NOMO-1 (cell line): ENCODE results near the gene RC3H1.
"Not testable (repeated sequence)": the region's sequence is repeated elsewhere in the genome, so short reads cannot be mapped to it uniquely, and the experiment has no call there.

Experiments used
- DNase-seq, 2 experiments: peaks; one replicate each; lab custom pipeline; 2025; ENCODE audit not compliant: unreplicated experiment in 2 of 2; lab: John Stamatoyannopoulos, UW

Gene RC3H1, protein sequence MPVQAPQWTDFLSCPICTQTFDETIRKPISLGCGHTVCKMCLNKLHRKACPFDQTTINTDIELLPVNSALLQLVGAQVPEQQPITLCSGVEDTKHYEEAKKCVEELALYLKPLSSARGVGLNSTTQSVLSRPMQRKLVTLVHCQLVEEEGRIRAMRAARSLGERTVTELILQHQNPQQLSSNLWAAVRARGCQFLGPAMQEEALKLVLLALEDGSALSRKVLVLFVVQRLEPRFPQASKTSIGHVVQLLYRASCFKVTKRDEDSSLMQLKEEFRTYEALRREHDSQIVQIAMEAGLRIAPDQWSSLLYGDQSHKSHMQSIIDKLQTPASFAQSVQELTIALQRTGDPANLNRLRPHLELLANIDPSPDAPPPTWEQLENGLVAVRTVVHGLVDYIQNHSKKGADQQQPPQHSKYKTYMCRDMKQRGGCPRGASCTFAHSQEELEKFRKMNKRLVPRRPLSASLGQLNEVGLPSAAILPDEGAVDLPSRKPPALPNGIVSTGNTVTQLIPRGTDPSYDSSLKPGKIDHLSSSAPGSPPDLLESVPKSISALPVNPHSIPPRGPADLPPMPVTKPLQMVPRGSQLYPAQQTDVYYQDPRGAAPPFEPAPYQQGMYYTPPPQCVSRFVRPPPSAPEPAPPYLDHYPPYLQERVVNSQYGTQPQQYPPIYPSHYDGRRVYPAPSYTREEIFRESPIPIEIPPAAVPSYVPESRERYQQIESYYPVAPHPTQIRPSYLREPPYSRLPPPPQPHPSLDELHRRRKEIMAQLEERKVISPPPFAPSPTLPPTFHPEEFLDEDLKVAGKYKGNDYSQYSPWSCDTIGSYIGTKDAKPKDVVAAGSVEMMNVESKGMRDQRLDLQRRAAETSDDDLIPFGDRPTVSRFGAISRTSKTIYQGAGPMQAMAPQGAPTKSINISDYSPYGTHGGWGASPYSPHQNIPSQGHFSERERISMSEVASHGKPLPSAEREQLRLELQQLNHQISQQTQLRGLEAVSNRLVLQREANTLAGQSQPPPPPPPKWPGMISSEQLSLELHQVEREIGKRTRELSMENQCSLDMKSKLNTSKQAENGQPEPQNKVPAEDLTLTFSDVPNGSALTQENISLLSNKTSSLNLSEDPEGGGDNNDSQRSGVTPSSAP

DNA sequence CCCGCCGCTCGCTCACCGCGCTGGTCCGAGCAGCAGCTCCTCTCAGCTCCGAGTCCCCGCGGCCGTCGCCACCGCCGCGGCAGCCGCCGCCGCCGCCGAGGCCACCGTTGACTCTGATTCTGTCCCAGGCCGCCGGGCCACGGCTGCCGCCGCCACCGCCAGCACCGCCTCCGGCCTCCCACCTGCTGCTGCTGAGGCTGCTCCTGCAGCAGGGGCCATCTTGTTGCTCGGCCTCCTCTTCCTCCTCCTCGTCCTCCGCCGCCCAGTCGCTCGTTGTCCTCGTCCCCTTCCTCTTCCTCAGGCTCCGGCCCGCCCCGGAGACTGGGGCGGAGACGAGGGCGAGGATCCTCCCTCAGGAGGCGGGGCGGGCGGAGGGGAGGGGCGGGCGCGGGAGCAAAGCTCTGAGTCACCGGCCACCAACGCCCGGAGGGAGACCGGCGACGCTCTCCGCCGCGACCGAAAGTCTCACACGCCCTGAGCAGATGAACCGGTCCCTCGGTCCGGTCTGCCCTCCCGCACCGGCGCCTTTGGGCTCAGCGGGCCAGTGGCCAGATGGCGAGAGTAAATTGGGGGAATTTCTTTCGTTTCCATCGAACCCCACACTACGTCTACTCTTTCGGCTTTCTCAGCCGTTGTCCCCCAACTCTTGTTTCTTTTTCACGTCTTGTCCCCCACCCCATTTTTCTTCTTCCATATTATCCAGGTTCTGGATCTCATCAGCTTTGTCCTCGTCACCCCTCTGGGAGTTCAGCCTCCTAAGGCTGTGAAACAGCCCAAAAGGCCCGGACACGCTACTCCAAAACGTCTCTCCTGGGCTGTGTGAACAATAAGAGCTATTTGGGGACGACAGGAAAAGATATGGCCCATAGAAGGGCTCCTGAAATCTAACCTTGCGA lies at the start of gene RC3H1:
TSS of gene RC3H1 (minus strand) at position 278 of the 896 bp plus-strand sequence. CDS start 29,372 bp downstream, outside the sequence.
- peak; percentile 87 to 88 for DNase-seq

DNA sequence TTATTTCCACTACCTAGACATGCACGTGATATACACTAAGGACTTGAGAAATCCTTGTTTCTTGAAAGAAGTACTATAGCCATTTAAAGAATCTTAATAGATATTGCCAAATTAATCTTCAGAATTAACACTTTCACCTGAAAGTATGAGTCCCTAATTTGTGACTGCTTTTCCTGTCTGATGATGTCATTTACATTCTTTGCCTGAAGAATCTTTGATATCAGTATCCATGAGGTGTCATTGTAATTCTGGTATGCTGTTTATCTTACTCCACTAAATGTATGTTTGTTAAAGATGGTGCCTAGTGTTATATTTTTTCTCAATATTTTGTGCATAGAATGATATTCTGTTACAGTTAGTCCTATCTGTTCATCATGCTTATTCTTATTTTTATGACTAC lies 48.5 kb upstream of the RC3H1 start:
- no peak for DNase-seq

DNA sequence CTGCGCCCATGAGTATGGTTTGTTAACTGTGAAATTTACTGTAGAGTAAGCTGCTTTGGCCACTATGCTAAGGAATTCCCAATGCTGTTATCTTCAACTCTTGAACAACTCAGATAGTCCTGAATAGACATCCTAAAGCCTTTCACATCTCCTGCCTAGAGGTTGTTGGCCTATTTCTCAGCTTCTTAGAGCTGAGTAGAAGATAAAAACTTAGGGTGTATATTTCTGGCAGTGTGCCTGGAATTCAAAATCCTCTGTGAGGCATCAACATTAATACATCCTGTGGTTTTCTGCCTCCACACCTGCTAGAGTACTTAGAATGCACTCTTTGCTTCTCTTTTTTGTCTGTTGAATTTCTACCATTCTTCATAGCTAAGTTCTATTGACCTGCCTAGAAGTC lies 45.8 kb upstream of the RC3H1 start:
- no peak for DNase-seq

DNA sequence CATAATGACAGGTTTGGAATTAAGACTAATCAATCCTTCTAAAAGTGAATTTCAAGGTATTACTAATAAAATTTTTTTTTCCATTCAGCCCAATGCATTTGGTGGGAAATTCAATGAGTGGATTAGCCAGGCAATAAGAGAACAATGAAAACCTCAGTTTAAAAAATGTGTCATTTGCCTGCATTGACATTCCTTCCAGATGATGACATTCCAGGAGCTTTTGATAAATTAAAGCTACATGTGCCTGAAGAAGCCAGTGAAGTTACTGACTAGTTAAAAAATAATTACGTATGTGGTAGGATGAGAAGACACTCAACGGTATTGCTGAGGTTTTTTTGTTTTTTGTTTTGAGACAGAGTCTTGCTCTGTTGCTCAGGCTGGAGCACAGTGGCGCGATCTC lies 37.9 kb upstream of the RC3H1 start:
- DNase-seq: no peak

DNA sequence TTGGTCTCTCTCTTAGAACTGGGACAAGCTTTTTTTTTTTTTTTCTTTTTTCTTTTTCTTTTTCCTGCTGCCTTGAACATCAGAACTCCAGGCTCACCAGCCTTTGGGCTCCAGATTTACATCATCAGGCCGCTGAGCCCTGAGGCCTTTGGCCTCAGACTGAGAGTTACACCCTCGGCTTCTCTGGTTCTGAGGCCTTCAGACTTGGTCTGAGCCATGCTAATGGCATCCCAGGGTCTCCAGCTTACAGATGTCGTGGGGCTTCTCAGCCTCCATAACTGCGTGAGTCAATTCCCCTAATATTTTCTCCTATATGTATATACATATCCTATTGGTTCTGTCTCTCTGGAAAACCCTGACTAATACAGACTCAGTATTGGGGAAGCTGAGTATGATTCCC lies 36.5 kb upstream of the RC3H1 start:
- no peak for DNase-seq

DNA sequence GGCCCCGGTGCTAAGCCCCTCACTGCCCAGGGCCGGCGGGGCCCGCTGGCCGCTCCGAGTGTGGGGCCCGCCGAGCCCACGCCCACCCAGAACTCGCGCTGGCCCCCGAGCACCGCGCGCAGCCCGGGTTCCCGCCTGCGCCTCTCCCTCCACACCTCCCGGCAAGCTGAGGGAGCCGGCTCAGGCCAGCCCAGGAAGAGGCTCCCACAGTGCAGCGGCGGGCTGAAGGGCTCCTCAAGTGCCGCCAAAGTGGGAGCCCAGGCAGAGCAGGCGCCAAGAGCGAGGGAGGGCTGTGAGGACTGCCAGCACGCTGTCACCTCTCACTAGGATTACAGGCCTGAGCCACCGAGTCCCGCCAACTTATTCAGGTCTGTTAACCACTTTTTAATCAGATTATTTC lies 34.5 kb upstream of the RC3H1 start:
- not testable (repeated sequence) for DNase-seq

DNA sequence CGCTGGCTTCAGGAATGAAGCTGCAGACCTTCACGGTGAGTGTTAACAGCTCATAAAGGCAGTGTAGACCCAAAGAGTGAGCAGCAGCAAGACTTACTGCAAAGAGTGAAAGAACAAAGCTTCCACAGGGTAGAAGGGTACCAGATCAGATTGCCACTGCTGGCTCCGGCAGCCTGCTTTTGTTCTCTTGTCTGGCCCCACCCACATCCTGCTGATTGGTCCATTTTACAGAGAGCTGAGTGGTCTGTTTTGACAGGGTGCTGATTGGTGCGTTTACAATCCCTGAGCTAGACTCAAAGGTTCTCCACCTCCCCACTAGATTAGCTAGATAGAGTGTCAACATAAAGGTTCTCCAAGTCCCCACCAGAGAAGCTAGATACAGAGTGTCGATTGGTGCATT lies 33.6 kb upstream of the RC3H1 start:
- DNase-seq: not testable (repeated sequence)

DNA sequence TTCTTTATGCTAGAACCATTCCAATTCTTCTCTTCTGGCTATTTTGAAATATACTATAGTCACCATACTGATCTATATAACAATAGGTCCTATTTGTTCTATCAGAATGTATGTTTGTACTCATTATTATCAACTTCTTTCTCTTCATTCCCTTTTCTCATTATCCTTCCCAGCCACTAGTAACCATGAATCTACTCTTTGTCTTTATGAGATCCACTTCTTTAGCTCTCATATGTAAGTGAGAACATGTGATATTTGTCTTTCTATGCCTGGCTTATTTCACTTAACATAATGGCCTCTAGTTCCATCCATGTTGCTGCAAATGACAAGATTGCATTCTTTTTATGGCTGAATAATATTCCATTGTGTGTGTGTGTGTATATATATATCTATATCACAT lies 31.7 kb upstream of the RC3H1 start:
- no peak for DNase-seq

DNA sequence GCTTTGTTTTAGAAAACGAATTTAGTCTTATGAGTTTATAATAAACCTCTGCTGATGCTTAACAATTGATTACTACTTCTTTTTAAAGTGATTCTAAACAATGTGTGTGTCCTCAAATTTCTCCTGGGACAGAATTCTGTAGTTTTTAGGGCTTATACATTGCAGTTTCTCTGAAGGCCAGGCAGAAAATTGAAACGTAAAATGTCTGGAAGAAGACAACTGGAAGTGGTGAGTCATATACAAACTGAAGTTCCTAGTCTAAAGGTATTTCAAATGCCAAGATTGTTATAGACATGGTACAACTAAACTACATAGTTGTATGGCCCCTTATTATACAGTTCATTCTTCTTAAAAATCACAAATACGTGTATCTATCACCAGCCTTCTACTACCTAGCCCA lies 30.5 kb upstream of the RC3H1 start:
- no peak for DNase-seq

DNA sequence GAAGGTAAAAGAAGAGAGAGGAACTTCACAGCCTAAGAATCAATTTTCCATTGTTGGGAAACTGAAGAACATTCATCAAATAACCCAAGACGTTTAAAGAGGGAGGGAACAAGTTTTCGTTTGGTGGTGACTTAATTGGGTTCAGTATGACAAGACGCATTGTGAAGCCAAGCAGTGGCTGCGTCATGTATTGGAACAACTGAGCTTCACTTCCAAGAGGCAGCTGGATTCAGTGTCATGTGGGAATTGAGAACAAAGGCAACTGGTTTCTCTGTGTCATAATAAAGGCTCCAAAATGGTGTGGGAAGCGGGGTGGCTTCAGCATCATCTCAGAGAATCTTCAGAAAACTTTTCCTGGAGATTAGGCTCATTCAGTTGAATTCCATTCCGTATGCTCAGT lies 29.8 kb upstream of the RC3H1 start:
- DNase-seq: no peak

DNA sequence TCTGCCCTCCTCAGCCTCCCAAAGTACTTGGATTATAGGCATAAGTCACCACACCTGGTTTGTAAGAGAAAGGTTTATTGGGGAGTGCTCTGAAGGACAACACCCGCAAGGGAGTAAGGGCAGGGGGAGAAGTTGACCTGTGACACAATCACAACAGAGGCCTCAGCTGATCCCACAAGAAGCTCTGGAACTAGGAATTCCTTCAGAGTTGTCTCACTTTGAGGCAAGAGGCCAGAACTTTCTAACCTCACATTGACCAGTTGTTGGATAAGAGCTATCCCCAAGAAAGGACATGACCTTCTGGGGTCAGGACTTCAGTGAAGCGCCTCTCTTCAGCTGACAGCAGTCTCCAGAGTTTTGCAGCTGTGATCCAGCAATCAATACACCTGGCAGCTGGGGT lies 27.4 kb upstream of the RC3H1 start:
- no peak for DNase-seq

DNA sequence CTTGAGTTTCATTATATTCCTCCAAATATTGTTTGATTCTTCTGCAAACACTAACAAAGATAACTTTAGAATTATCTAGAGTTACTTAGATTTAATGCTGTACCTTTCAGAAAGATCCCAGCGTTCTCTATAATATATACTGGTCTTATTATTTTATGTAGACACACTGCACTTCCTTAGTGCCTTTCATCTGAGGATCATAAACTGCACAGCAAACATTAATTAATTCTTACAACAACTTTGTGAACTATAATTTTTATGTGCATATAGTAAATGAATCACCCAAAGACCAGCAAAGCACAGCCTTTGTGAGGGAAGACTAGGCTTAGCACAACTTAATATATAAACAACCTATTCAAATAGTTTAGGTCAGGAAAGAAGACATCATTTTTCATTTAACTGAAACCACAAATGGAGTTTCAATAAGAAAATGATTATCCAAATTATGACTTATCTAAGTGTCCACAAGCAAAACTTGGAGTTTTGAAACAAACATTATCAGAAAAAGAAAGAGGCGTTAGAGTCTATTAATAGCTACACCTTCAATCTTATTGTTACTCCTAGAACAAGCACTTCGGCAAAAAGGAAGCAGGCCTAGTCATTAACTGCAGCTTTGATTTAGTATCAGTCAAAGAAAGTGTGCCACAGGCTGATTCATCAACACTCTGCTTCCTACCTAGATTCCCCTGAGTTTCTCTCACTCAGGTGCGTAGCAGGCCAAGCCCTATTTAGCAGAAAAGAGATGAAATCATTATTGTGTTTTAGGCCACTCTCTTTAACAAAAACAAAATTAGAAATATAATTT lies 22.5 kb upstream of the RC3H1 start:
- no peak for DNase-seq

DNA sequence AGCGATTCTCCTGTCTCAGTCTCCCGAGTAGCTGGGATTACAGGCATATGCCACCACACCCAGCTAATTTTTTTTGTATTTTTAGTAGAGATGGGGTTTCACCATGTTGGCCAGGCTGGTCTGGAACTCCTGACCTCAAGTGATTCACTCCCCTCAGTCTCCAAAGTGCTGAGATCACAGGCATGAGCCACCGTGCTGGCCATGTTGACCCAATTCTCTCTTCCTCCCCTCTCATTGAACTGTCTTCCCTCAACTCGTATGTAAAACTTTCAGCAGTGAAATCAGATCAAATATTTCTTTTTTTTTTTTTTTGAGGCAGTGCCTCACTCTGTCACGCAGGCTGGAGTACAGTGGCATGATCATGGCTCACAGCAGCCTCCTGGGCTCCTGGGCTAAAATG lies 20.4 kb upstream of the RC3H1 start:
- DNase-seq: not testable (repeated sequence)

DNA sequence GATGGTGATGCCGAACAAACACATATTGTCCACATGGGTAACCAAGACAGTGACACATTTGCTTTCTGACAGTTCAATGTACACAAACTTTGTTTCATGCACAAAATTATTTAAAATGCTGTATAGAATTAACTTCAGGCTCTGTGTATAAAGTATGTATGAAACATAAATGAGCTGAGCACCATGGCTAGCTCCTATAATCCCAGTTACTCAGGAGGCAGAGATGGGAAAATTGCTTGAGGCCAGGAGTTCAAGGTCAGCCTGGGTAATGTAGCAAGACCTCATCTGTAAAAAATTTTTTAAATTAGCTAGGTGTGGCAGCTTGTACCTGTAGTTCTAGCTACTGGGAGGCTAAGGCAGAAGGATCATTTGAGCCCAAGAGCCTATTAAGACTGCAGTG lies 19.2 kb upstream of the RC3H1 start:
- DNase-seq: no peak

DNA sequence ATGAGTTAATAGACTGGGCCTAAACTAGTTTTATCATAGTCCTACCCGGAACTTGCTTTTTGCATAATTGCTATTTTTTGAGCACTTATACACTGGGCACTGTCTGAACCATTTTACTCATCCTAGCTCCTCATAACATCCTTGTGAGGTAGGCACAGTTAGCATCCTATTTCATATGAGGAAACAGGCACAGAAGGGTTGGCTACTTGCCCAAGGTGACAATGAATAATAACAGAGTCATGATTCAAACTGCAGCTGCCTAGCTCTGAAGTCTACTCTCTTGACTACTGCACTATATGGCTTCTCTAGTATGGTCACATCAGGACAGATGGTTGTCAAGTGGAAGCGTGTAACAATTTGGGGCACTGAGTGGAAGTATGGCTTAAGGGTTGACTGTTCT lies 18.2 kb upstream of the RC3H1 start:
- no peak for DNase-seq

DNA sequence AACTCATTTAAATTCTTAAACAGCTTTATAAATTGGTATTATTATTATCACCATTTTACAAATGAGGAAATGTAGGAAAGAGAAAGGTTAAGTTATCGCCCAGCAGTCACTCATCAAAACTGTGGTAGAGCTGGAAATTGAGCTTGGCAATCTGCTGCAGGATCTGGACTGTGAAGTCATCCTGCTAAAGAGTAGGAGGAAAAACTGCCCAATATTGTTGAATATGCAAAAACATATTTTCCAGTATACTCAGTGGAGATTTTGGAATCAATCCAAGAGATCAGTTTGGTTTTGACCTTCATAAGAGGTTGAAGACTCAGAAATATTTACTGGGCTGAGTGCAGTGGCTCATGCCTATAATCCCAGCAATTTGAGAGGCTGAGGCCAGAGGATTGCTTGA lies 16.9 kb upstream of the RC3H1 start:
- no peak for DNase-seq

DNA sequence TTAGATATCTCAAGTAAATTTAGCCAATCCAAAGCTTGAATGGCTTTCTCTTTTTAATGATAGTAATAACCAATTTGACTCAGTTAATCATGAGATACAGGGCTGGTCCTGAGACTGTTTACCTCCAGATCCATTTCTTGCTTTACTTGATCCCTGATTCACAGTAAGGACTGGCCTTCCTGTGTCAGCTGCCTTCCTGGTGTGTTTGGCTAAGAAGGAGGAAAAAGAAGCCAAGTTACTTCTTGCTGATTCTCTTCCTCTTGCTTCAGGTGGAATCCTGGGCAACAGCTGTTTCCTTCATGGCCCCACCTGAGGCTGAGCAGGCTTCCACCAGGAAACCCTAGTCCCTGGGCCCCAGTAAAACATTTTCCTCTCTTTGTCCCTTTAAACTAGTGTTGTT lies 14.6 kb upstream of the RC3H1 start:
- no peak for DNase-seq

DNA sequence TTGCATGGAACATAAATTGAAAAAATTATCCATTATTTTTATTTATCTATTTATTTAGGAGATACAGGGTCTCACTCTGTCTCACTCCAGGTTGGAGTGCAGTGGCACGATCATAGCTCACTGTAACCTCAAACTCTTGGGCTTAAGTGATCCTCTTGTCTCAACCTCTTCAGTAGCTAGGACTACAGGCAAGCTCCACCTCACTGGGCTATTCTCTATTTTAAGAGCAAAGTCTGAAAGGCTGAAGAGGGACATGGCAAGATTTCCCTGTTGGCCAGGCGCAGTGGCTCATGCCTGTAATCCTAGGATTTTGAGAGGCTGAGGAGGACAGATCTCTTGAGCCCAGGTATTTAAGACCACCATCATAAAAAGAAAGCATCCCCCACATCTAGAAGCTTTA lies 14.0 kb upstream of the RC3H1 start:
- no peak for DNase-seq

DNA sequence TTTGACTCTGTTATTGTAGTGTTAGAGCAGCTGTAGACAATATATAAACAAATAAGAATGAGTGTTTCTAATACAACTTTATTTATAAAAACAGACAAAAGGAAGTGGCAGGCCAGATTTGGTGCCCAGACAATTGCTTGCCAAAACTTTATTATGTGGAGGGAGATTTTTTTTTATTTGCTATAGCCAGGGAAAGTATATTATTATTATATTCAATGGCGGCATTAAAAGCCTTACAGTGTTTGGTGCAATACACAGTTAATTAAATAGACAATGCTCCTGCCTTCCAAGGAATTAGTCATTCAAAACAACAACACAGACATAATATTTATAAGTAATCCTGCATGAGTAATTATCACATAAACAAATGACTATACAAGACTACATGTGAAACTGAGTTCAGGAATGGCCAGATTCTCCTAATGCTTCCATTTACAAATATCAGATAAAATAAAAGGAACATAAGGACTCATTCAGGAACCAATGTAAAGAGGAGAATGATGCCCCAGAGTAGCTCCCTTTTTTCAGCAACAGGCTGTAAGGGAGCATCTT lies 10.6 kb upstream of the RC3H1 start:
- DNase-seq: no peak
